CD4-positive, alpha-beta T cell (primary cell): ENCODE results near the gene LRRC14B. TPM values are rescaled to one million over a fixed set of nuclear protein-coding genes. Genes with fewer than 3 reads are reported as not detected.

ENCODE experiments used
- ATAC-seq: fragments of 200-7000 bp; cut with Tn5 transposase; one replicate; pipeline ENCODE4 v1.10.0; 2022; ENCODE audit warnings: mild to moderate bottlenecking; ENCODE audit not compliant: poor library complexity
- CTCF ChIA-PET: fragments of 350-600 bp; sonication (Branson Sonifier 250); formaldehyde crosslinking; loops from one replicate; lab custom pipeline; 2021; ENCODE audit warnings: antibody characterized with exemption, inconsistent platforms; lab: Charles Lee
- POLR2A ChIA-PET: fragments of 350-600 bp; sonication (Branson Sonifier 250); formaldehyde crosslinking; loops from one replicate; lab custom pipeline; 2021; ENCODE audit warnings: antibody characterized with exemption, inconsistent platforms; lab: Charles Lee
- DNase-seq, 14 experiments: peaks; one replicate each; pipeline ENCODE4 v3.0.0-alpha.2; 2013 to 2020; ENCODE audit warnings: mixed read lengths in 2 of 14
- H3K27ac ChIP-seq, 2 donors: one replicate each; pipeline versions ENCODE4 v1.5.1 to v1.7.0; 2013; ENCODE audit warnings: low read length in 2 of 2, low read depth in 1 of 2, mild to moderate bottlenecking in 1 of 2
- H3K27me3 ChIP-seq, 2 experiments: 1 replicate in 1 of 2; 2 replicates in 1 of 2; pipeline versions ENCODE4 v1.6.1 to v1.7.0; 2013; ENCODE audit warnings: low read length in 2 of 2, control low read depth in 1 of 2, mild to moderate bottlenecking in 1 of 2, moderate library complexity in 1 of 2; ENCODE audit not compliant: insufficient read depth in 2 of 2, control insufficient read depth in 1 of 2
- H3K36me3 ChIP-seq: one replicate; pipeline ENCODE4 v1.6.1; 2013; ENCODE audit warnings: low read length, control low read depth; ENCODE audit not compliant: insufficient read depth
- H3K4me1 ChIP-seq: one replicate; pipeline ENCODE4 v1.6.1; 2013; ENCODE audit warnings: low read length, control low read depth; ENCODE audit not compliant: insufficient read depth
- H3K4me3 ChIP-seq: one replicate; pipeline ENCODE4 v1.5.1; 2013; ENCODE audit warnings: mild to moderate bottlenecking, low read length, moderate library complexity
- H3K9me3 ChIP-seq, 2 experiments: 1 replicate in 1 of 2; 2 replicates in 1 of 2; pipeline versions ENCODE4 v1.6.1 to v1.7.0; 2013; ENCODE audit warnings: low read length in 2 of 2, mild to moderate bottlenecking in 2 of 2, control low read depth in 1 of 2, moderate library complexity in 1 of 2; ENCODE audit not compliant: control insufficient read depth in 1 of 2, insufficient read depth in 1 of 2
- H3K27ac Mint-ChIP-seq: one replicate; pipeline ENCODE4 v1.8.0; 2020; ENCODE audit warnings: mixed read lengths
- H3K27me3 Mint-ChIP-seq: one replicate; pipeline ENCODE4 v1.8.0; 2021; ENCODE audit warnings: mixed read lengths
- H3K36me3 Mint-ChIP-seq: one replicate; pipeline ENCODE4 v1.8.0; 2021; ENCODE audit warnings: low read depth, mixed read lengths
- H3K4me1 Mint-ChIP-seq: one replicate; pipeline ENCODE4 v1.8.0; 2021; ENCODE audit warnings: low read depth, mixed read lengths
- H3K4me3 Mint-ChIP-seq: one replicate; pipeline ENCODE4 v1.8.0; 2020; ENCODE audit warnings: mild to moderate bottlenecking, mixed read lengths
- H3K9me3 Mint-ChIP-seq: one replicate; pipeline ENCODE4 v1.8.0; 2020; ENCODE audit warnings: mixed read lengths
- intact Hi-C, 2 experiments: fragments of 100-400 bp; cut with DNase I in 1 of 2; cut with micrococcal nuclease in 1 of 2; formaldehyde crosslinking; loops; one replicate each; pipeline versions ENCODE4 v1.15.1 to v1.9.0; 2023 to 2025; cut with DNase I, micrococcal nuclease
- total RNA-seq, 174 experiments: library from RNA in 2 of 174; stranded (reverse) in 2 of 174; gene quantifications; one replicate each; pipeline ENCODE4 v1.2.3 and lab custom pipeline; 2021 to 2026
- TF ChIP-seq, protein P1 (sequence below): fragments of 200-600 bp; IDR thresholded peaks from one replicate; pipeline ENCODE4 v1.8.0; 2022; ENCODE audit warnings: antibody characterized with exemption, mild to moderate bottlenecking

LRRC14B gene
- total RNA-seq, 2 experiments from 2014 or later: 0.14 TPM; not detected in 1

DNA sequence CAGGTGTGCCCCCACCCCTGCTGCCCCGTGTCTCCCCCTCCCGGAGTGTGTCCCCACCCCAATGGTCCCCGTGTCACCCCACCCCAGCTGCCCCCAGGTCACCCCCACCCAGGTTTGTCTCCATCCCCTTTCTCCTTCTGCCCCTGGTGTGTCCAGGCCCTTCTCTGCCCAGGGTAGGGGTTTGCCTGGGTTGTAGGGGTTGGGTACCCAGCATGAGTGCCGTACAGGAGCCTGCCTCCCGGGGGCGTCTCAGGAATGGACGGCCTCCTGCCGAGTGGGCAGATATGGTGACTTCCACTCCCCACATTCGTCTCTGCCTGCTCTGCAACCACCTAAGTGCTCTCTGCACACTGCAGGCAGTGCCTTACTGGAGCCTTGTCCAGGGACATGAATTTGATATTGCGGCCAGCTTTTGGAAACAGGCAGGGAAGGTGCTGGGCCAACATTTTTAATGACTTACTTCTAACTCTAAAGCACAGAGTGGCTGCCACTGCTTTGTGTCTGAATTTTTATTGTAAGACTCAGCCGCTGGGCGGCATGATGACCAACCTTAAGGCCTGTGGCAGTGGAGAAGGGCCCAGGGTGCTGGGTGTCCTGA is 6.7 kb downstream of the LRRC14B start:
- no peaks in the 10 kb centered on the region for H3K27me3 Mint-ChIP-seq
- H3K36me3 Mint-ChIP-seq: peaks cover 10% of the 10 kb centered on the region
- TF ChIP-seq, protein P1, sequence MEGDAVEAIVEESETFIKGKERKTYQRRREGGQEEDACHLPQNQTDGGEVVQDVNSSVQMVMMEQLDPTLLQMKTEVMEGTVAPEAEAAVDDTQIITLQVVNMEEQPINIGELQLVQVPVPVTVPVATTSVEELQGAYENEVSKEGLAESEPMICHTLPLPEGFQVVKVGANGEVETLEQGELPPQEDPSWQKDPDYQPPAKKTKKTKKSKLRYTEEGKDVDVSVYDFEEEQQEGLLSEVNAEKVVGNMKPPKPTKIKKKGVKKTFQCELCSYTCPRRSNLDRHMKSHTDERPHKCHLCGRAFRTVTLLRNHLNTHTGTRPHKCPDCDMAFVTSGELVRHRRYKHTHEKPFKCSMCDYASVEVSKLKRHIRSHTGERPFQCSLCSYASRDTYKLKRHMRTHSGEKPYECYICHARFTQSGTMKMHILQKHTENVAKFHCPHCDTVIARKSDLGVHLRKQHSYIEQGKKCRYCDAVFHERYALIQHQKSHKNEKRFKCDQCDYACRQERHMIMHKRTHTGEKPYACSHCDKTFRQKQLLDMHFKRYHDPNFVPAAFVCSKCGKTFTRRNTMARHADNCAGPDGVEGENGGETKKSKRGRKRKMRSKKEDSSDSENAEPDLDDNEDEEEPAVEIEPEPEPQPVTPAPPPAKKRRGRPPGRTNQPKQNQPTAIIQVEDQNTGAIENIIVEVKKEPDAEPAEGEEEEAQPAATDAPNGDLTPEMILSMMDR: no peak
- DNase-seq (no peak), ATAC-seq (no peak)
- H3K27me3 ChIP-seq: no peaks in the 10 kb centered on the region
- H3K27ac Mint-ChIP-seq: no peak overlapping the region
- intact Hi-C loops: no loop called here
- H3K9me3 ChIP-seq: no peaks in the 10 kb centered on the region
- no peaks in the 10 kb centered on the region for H3K4me1 Mint-ChIP-seq
- H3K4me3 ChIP-seq: no peak overlapping the region
- no peaks in the 10 kb centered on the region for H3K36me3 ChIP-seq
- no peaks in the 10 kb centered on the region for H3K4me1 ChIP-seq
- H3K9me3 Mint-ChIP-seq: no peaks in the 10 kb centered on the region
- H3K27ac ChIP-seq: no peak overlapping the region
- no peak overlapping the region for H3K4me3 Mint-ChIP-seq
- CTCF ChIA-PET: no interaction called here
- POLR2A ChIA-PET: no interaction called here

DNA sequence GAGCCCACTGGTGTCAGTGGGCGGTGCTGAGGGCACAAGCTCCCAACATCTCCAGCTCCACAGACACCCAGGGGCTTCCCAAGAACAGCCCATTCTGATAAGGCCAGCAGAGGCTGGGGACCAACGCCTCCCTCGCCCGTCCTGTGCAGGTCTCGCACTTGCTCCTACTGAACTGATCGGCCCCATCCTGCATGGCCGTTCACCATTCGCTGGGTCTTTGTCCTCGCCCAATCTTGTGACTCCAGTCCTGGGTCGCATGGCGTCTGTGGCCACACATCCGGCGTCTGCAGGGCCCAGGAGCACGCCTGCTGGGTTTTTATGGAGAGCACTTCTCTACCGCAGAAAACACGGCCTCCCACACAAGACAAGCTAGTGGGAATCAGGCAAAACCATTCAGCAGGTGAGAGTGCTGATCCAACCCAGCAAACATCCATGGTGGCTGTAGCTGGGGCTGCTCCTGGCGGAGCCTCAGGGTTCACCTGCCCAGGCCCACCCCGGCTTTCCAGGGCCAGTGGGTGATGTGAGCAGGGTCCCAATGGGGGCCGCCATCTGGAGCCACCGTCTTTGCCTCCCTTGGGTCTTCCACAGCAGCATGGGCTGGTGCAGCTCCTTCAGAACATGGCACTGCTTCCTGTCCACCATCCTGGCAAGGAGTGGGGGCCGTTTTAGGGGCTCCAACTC is 7.4 kb downstream of the LRRC14B start:
- CTCF ChIA-PET: no interaction called here
- peaks cover 4% of the 10 kb centered on the region for H3K36me3 ChIP-seq
- H3K27ac Mint-ChIP-seq: no peak overlapping the region
- H3K27ac ChIP-seq: no peak overlapping the region
- H3K9me3 Mint-ChIP-seq: no peaks in the 10 kb centered on the region
- POLR2A ChIA-PET: no interaction called here
- H3K9me3 ChIP-seq: no peaks in the 10 kb centered on the region
- no peaks in the 10 kb centered on the region for H3K4me1 ChIP-seq
- ATAC-seq (no peak), DNase-seq (no peak)
- H3K4me1 Mint-ChIP-seq: no peaks in the 10 kb centered on the region
- peaks cover 12% of the 10 kb centered on the region for H3K36me3 Mint-ChIP-seq
- no peaks in the 10 kb centered on the region for H3K27me3 ChIP-seq
- no peaks in the 10 kb centered on the region for H3K27me3 Mint-ChIP-seq
- intact Hi-C loops: no loop called here
- TF ChIP-seq, protein P1: no peak
- no peak overlapping the region for H3K4me3 Mint-ChIP-seq
- H3K4me3 ChIP-seq: no peak overlapping the region

DNA sequence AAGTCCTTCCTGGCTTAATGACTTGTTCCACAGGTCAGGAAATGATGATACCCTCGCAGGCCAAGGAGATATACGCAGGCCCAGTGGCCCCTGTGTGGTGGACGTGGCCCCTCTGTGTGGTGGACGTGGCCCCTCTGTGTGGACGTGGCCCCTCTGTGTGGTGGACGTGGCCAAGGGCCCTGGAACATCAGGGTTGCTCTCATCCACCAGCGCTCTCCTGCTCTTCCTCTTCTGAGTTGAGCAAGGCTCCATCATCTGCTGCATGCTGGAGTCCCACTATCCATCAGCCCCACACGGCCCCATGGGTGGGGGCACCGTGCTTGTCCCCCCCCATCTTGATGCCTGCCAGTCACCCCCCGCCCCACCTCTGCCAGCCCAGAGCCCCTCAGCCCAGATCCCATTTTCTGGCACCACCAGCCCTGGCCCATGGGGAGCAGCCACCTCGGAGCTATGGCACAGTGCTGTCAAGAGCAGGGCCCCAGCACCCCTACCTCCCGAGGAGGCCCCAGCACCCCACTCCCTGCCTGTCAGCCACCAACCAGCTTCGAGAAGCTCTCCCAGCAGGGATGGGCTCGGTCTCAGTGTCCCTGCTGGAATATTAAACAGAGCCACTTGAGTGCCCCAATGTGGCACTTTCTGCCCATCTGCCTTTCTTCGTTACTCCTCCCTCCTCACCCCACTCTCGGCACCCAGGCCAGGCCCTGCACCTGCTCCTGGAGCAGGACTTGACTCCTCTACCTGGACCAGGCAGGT is 8.1 kb downstream of the LRRC14B start:
- intact Hi-C loops: no loop called here
- Histone ChIP-seq H3K27me3 (no peaks in the 10 kb centered on the region), H3K4me1 (no peaks in the 10 kb centered on the region), H3K4me3 (no peak overlapping the region), H3K36me3 (peaks cover 11% of the 10 kb centered on the region), H3K27ac (no peak overlapping the region), H3K9me3 (no peaks in the 10 kb centered on the region)
- no peaks in the 10 kb centered on the region for H3K4me1 Mint-ChIP-seq
- H3K27me3 Mint-ChIP-seq: no peaks in the 10 kb centered on the region
- no peak overlapping the region for H3K27ac Mint-ChIP-seq
- no peak overlapping the region for H3K4me3 Mint-ChIP-seq
- DNase-seq: no peak
- no peaks in the 10 kb centered on the region for H3K9me3 Mint-ChIP-seq
- POLR2A ChIA-PET: no interaction called here
- no peak for ATAC-seq
- TF ChIP-seq, protein P1: no peak
- peaks cover 19% of the 10 kb centered on the region for H3K36me3 Mint-ChIP-seq
- CTCF ChIA-PET: no interaction called here
